ENCODE data around the gene CBX3.
"Not testable (repeated sequence)": the region's sequence is repeated elsewhere in the genome, so short reads cannot be mapped to it uniquely, and the experiment has no call there.

CBX3 gene

GRCh38 chr7:26171601-26172000 lies 29.9 kb upstream of the CBX3 start:
- DNase-seq, result no peak

- no peak for DNase-seq
These were observed 29.5 kb upstream of the CBX3 start for GRCh38 chr7:26172048-26172447.

- not testable (repeated sequence) for DNase-seq
These were observed 25.6 kb upstream of the CBX3 start for GRCh38 chr7:26175903-26176302.

- not testable (repeated sequence) for DNase-seq
These were observed 24.8 kb upstream of the CBX3 start for GRCh38 chr7:26176696-26177095.

GRCh38 chr7:26177269-26177668 lies 24.3 kb upstream of the CBX3 start:
- DNase-seq, result not testable (repeated sequence)

- DNase-seq, result no peak
These were observed 23.1 kb upstream of the CBX3 start for GRCh38 chr7:26178272-26178960.

GRCh38 chr7:26179422-26179821 lies 22.1 kb upstream of the CBX3 start:
- DNase-seq, result no peak

- DNase-seq, result no peak
These were observed 21.6 kb upstream of the CBX3 start for GRCh38 chr7:26179826-26180497.

- DNase-seq, result no peak
These were observed 20.8 kb upstream of the CBX3 start for GRCh38 chr7:26180792-26181198.

GRCh38 chr7:26181474-26182227 lies 19.9 kb upstream of the CBX3 start:
- no peak for DNase-seq

- DNase-seq, result no peak
These were observed 19.3 kb upstream of the CBX3 start for GRCh38 chr7:26182283-26182682.

GRCh38 chr7:26182706-26183105 lies 18.8 kb upstream of the CBX3 start:
- DNase-seq, result no peak

- no peak for DNase-seq
These were observed 17.8 kb upstream of the CBX3 start for GRCh38 chr7:26183545-26184280.

GRCh38 chr7:26184281-26185101 lies 17.1 kb upstream of the CBX3 start:
- not testable (repeated sequence) for DNase-seq

GRCh38 chr7:26185131-26185843 lies 16.3 kb upstream of the CBX3 start:
- DNase-seq, result no peak

- DNase-seq, result no peak
These were observed 15.7 kb upstream of the CBX3 start for GRCh38 chr7:26185844-26186180.

GRCh38 chr7:26186364-26187311 lies 14.9 kb upstream of the CBX3 start:
- DNase-seq, result no peak

- no peak for DNase-seq
These were observed 14.0 kb upstream of the CBX3 start for GRCh38 chr7:26187380-26188205.

GRCh38 chr7:26188206-26188956 lies 13.2 kb upstream of the CBX3 start:
- no peak for DNase-seq

All from HCEC 1CT (cell line).